ENCODE data around the gene ASB12.
"Not testable (repeated sequence)": the region's sequence is repeated elsewhere in the genome, so short reads cannot be mapped to it uniquely, and the experiment has no call there.

ASB12 gene

GRCh38 chrX:64230123-64230970 lies at the start of gene ASB12:
Gene ASB12 (minus strand): TSS chrX:64230607. CDS start chrX:64225650, 4,957 bp downstream.
- Mint-ChIP-seq H3K36me3 (ENCODE audit: low read depth) (no peaks in the 10 kb centered on the region), H3K9me3 (peaks cover 8% of the 10 kb centered on the region), H3K4me3 (no peak within 1 kb of the TSS), H3K27ac (no peak within 1 kb of the TSS), H3K27me3 (ENCODE audit: low read depth) (no peaks in the 10 kb centered on the region), H3K4me1 (no peaks in the 10 kb centered on the region)
- TF ChIP-seq CTCF (IDR thresholded peaks at IDR 0.05; ENCODE audit: unreplicated experiment in 3 of 3): no peak

GRCh38 chrX:64265265-64265664 lies 34.9 kb upstream of the ASB12 start:
- H3K4me3 Mint-ChIP-seq: no peak overlapping the region
- H3K36me3 Mint-ChIP-seq (ENCODE audit: low read depth): no peaks in the 10 kb centered on the region
- TF ChIP-seq CTCF (IDR thresholded peaks at IDR 0.05; ENCODE audit: unreplicated experiment in 3 of 3): no peak
- no peak overlapping the region for H3K27ac Mint-ChIP-seq
- no peaks in the 10 kb centered on the region for H3K4me1 Mint-ChIP-seq
- no peaks in the 10 kb centered on the region for H3K27me3 Mint-ChIP-seq (ENCODE audit: low read depth)
- peaks cover under 1% of the 10 kb centered on the region for H3K9me3 Mint-ChIP-seq

GRCh38 chrX:64229154-64229553 lies 1.3 kb downstream of the ASB12 start:
- no peak for TF ChIP-seq CTCF (IDR thresholded peaks at IDR 0.05; ENCODE audit: unreplicated experiment in 3 of 3)
- peaks cover 8% of the 10 kb centered on the region for H3K9me3 Mint-ChIP-seq

GRCh38 chrX:64218023-64218422 lies 12.4 kb downstream of the ASB12 start:
- no peaks in the 10 kb centered on the region for H3K36me3 Mint-ChIP-seq (ENCODE audit: low read depth)
- H3K4me1 Mint-ChIP-seq: no peaks in the 10 kb centered on the region
- no peak overlapping the region for H3K27ac Mint-ChIP-seq
- TF ChIP-seq CTCF (IDR thresholded peaks at IDR 0.05; ENCODE audit: unreplicated experiment in 3 of 3): no peak
- peaks cover 8% of the 10 kb centered on the region for H3K9me3 Mint-ChIP-seq
- H3K27me3 Mint-ChIP-seq (ENCODE audit: low read depth): no peaks in the 10 kb centered on the region
- no peak overlapping the region for H3K4me3 Mint-ChIP-seq

More at GRCh38 chrX:64229154-64229553, 1.3 kb downstream of the ASB12 start:
- Mint-ChIP-seq H3K27me3 (ENCODE audit: low read depth) (no peaks in the 10 kb centered on the region), H3K4me3 (no peak overlapping the region), H3K27ac (no peak overlapping the region), H3K4me1 (no peaks in the 10 kb centered on the region), H3K36me3 (ENCODE audit: low read depth) (no peaks in the 10 kb centered on the region)

GRCh38 chrX:64213989-64214388 lies 16.4 kb downstream of the ASB12 start:
- not testable (repeated sequence) for H3K4me3 Mint-ChIP-seq; H3K4me1 Mint-ChIP-seq; H3K27me3 Mint-ChIP-seq (ENCODE audit: low read depth); H3K36me3 Mint-ChIP-seq (ENCODE audit: low read depth); H3K9me3 Mint-ChIP-seq; H3K27ac Mint-ChIP-seq

- Mint-ChIP-seq H3K4me1 (peaks cover 20% of the 10 kb centered on the region), H3K27ac (peak overlapping the region; percentile 96 to 98 (median 96)), H3K9me3 (no peaks in the 10 kb centered on the region), H3K4me3 (peak overlapping the region; percentile 91 to 96 (median 96)), H3K27me3 (ENCODE audit: low read depth) (no peaks in the 10 kb centered on the region), H3K36me3 (ENCODE audit: low read depth) (no peaks in the 10 kb centered on the region)
- no peak for TF ChIP-seq CTCF (IDR thresholded peaks at IDR 0.05; ENCODE audit: unreplicated experiment in 3 of 3)
These were observed 23.7 kb downstream of the ASB12 start for GRCh38 chrX:64206556-64207162.

Measured in nephron (organoid).